Measurements from ENCODE around the gene SULT4A1. TPM values are rescaled to one million over a fixed set of nuclear protein-coding genes. Genes with fewer than 3 reads are reported as not detected.

SULT4A1 gene
- total and polyA plus RNA-seq, 9 of the 15 experiments (the other 6 are each of a cell fraction or from before 2014, with no cell fraction given) = 0.03 to 0.20 (median 0.09) TPM; not detected in 3

GRCh38 chr22:43881091-43882061 is 19.1 kb upstream of the SULT4A1 start:
- H3K4me1 ChIP-seq (replicated peaks in 1 of 2; ENCODE audit: control insufficient read depth in 2 of 2, insufficient read depth in 2 of 2, low read length in 2 of 2) = no peaks in the 10 kb centered on the region; a peak in 1 of 5 replicates
- no peaks in the 10 kb centered on the region for H3K9me1 ChIP-seq (ENCODE audit: control insufficient read depth, insufficient read depth, low read length)
- FAIRE-seq (no peak), DNase-seq (ENCODE audit: extremely low read depth in 1 of 4, low spot score in 3 of 4) (no peak), ATAC-seq (no peak)
- CTCF ChIA-PET (ENCODE audit: low intra/inter-chr PET ratio) = no interaction called here
- BruUV-seq (replicated peaks) = no TSS peak
- no peak overlapping the region for H3K9ac ChIP-seq (ENCODE audit: insufficient read depth in 1 of 2, low read depth in 2 of 2, low read length in 2 of 2)
- no peaks in the 10 kb centered on the region for H3K9me3 ChIP-seq (replicated peaks; ENCODE audit: control insufficient read depth, insufficient read depth, low read depth, low read length)
- POLR2A ChIA-PET = no interaction called here
- intact Hi-C loops (cut with micrococcal nuclease) = loop anchor here (10.0 kb wide), 1 partner anchor 743 kb away; no protein-coding TSS in a partner anchor
- no peak overlapping the region for H2AFZ ChIP-seq (ENCODE audit: low read depth, low read length)
- H3K4me2 ChIP-seq (ENCODE audit: insufficient read depth, low read length) = no peak overlapping the region
- WGBS (ENCODE audit: insufficient coverage, low coverage, missing lambda C conversion rate) = 2% methylated on average over 9 of the region's 19 CpGs
- no peak overlapping the region for H3K4me3 ChIP-seq
- in situ Hi-C loops (cut with MboI) = no loop called here
- no peak overlapping the region for H3K27ac ChIP-seq (ENCODE audit: extremely low read depth, low read depth, low read length)
- H3K27me3 ChIP-seq (ENCODE audit: control insufficient read depth in 2 of 2, insufficient read depth in 2 of 2, low read length in 2 of 2) = no peaks in the 10 kb centered on the region; a peak in 1 of 5 replicates
- H3K79me2 ChIP-seq (ENCODE audit: control insufficient read depth, insufficient read depth, low read length) = no peaks in the 10 kb centered on the region
- no peaks in the 10 kb centered on the region for H3K36me3 ChIP-seq (ENCODE audit: control insufficient read depth, insufficient read depth, low read length)
- H4K20me1 ChIP-seq (replicated peaks; ENCODE audit: control insufficient read depth, insufficient read depth, low read length) = no peaks in the 10 kb centered on the region; the same call in 1 of the 2 replicates
- no peak for TF ChIP-seq MCM3 (IDR thresholded peaks at IDR 0.05)
- TF ChIP-seq ZNF140 (CRISPR knock-in tag; IDR thresholded peaks at IDR 0.05) = no peak
- TF ChIP-seq WHSC1 (IDR thresholded peaks at IDR 0.05; ENCODE audit: low read length) = no peak
- no peak for TF ChIP-seq POLR2A (conservative IDR thresholded peaks at IDR 0.05)
- TF ChIP-seq MBD1 (CRISPR knock-in tag; IDR thresholded peaks at IDR 0.05) = no peak
- TF ChIP-seq MEF2D (tag; conservative IDR thresholded peaks at IDR 0.05; ENCODE audit: low read depth) = no peak
- TF ChIP-seq ERF (CRISPR knock-in tag; IDR thresholded peaks at IDR 0.05) = no peak
- no peak for TF ChIP-seq SP2 (IDR thresholded peaks at IDR 0.05; ENCODE audit: extremely low read depth, low read depth, low read length, poor library complexity, severe bottlenecking)
- no peak for TF ChIP-seq NR3C1 (CRISPR knock-in tag; IDR thresholded peaks at IDR 0.05)
- TF ChIP-seq, protein P1, sequence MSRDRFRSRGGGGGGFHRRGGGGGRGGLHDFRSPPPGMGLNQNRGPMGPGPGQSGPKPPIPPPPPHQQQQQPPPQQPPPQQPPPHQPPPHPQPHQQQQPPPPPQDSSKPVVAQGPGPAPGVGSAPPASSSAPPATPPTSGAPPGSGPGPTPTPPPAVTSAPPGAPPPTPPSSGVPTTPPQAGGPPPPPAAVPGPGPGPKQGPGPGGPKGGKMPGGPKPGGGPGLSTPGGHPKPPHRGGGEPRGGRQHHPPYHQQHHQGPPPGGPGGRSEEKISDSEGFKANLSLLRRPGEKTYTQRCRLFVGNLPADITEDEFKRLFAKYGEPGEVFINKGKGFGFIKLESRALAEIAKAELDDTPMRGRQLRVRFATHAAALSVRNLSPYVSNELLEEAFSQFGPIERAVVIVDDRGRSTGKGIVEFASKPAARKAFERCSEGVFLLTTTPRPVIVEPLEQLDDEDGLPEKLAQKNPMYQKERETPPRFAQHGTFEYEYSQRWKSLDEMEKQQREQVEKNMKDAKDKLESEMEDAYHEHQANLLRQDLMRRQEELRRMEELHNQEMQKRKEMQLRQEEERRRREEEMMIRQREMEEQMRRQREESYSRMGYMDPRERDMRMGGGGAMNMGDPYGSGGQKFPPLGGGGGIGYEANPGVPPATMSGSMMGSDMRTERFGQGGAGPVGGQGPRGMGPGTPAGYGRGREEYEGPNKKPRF (IDR thresholded peaks at IDR 0.05; ENCODE audit: low read depth, low read length) = no peak
